Fibroblast of lung (primary cell): ENCODE data around the gene FIZ1. TPM values are rescaled to one million over a fixed set of nuclear protein-coding genes. Genes with fewer than 3 reads are reported as not detected.

Source experiments
- DNase-seq, 2 donors: peaks; one replicate each; pipeline versions ENCODE4 v3.0.0 to v3.0.0-alpha.2; 2010; ENCODE audit warnings: low read depth in 2 of 2
- H2AFZ ChIP-seq: 2 replicates; pipeline ENCODE4 v1.5.1; 2012; ENCODE audit warnings: low read length, control low read depth, inconsistent platforms
- H3K27ac ChIP-seq: 2 replicates; pipeline ENCODE4 v1.5.1; 2011; ENCODE audit warnings: low read length, control low read depth; ENCODE audit not compliant: insufficient read depth
- H3K27me3 ChIP-seq: 2 replicates; pipeline ENCODE4 v1.5.1; 2011; ENCODE audit warnings: mild to moderate bottlenecking, low read length; ENCODE audit not compliant: control insufficient read depth, insufficient read depth
- H3K36me3 ChIP-seq: 2 replicates; pipeline ENCODE4 v1.5.1; 2011; ENCODE audit warnings: low read length; ENCODE audit not compliant: control insufficient read depth, insufficient read depth
- H3K4me1 ChIP-seq: 2 replicates; pipeline ENCODE4 v1.5.1; 2011; ENCODE audit warnings: low read length; ENCODE audit not compliant: control insufficient read depth, insufficient read depth; ENCODE audit errors: extremely low read depth
- H3K4me2 ChIP-seq: 2 replicates; pipeline ENCODE4 v1.5.1; 2011; ENCODE audit warnings: low read length, control low read depth; ENCODE audit not compliant: insufficient read depth; ENCODE audit errors: extremely low read depth
- H3K4me3 ChIP-seq, 4 experiments: fragments of 200-600 bp in 1 of 4; sonication (generic) in 1 of 4; replicated peaks in 1 of 4; 2 replicates each; pipeline ENCODE4 v1.5.1; 2011 to 2016; ENCODE audit warnings: low read length in 4 of 4, low read depth in 3 of 4, mild to moderate bottlenecking in 3 of 4, control low read depth in 2 of 4, inconsistent platforms in 1 of 4, mixed read lengths in 1 of 4; ENCODE audit not compliant: insufficient read depth in 1 of 4; ENCODE audit errors: control extremely low read depth in 1 of 4
- H3K79me2 ChIP-seq: 2 replicates; pipeline ENCODE4 v1.5.1; 2012; ENCODE audit warnings: mild to moderate bottlenecking, low read length, inconsistent platforms; ENCODE audit not compliant: control insufficient read depth, insufficient read depth
- H3K9ac ChIP-seq: 2 replicates; pipeline ENCODE4 v1.5.1; 2011; ENCODE audit warnings: mild to moderate bottlenecking, low read length, control low read depth; ENCODE audit not compliant: insufficient read depth
- H3K9me3 ChIP-seq: 2 replicates; pipeline ENCODE4 v1.5.1; 2012; ENCODE audit warnings: low read depth, low read length; ENCODE audit not compliant: control insufficient read depth, insufficient read depth
- H4K20me1 ChIP-seq: 2 replicates; pipeline ENCODE4 v1.5.1; 2011; ENCODE audit warnings: low read length; ENCODE audit not compliant: control insufficient read depth, insufficient read depth; ENCODE audit errors: extremely low read depth
- CTCF ChIP-seq, 2 donors: IDR thresholded peaks in 1 of 2; conservative IDR thresholded peaks in 1 of 2; 1 replicate in 1 of 2; 2 replicates in 1 of 2; pipeline ENCODE4 v1.5.1; 2011 to 2012; ENCODE audit warnings: low read length in 2 of 2, control low read depth in 1 of 2, inconsistent platforms in 1 of 2, low read depth in 1 of 2, mild to moderate bottlenecking in 1 of 2
- EZH2 ChIP-seq: IDR thresholded peaks from 2 replicates; pipeline ENCODE4 v1.5.1; 2012; ENCODE audit warnings: low read length, control low read depth, mild to moderate bottlenecking; ENCODE audit errors: missing control alignments
- polyA plus RNA-seq, 2 donors: library from polyadenylated mRNA; depleted of rRNA in 1 of 2; stranded (reverse) in 1 of 2; unstranded in 1 of 2; fragments of >200 nt; gene quantifications; 2 replicates each; pipeline ENCODE4 v1.2.1, GENCODE V29; 2011 to 2012; ENCODE audit warnings: missing spikeins in 1 of 2
- total RNA-seq: library from RNA; depleted of rRNA; stranded (reverse); fragments of >200 nt; gene quantifications from 2 replicates; pipeline ENCODE4 v1.2.1, GENCODE V29; 2014

FIZ1 gene
- total and polyA plus RNA-seq, 2 donors (not counting 1 experiment from before 2014, with no cell fraction given) = 1.8 to 2.3 TPM

GRCh38 chr19:55606817-55607216 is 7.5 kb upstream of the FIZ1 start:
- Histone ChIP-seq H3K79me2 (peaks cover 31% of the 10 kb centered on the region), H3K4me1 (peaks cover 6% of the 10 kb centered on the region), H3K27me3 (no peaks in the 10 kb centered on the region), H3K9me3 (no peaks in the 10 kb centered on the region), H3K27ac (peak overlapping the region; percentile 93), H4K20me1 (no peaks in the 10 kb centered on the region), H2AFZ (no peak overlapping the region), H3K4me2 (peak overlapping the region; percentile 100), H3K36me3 (peaks cover 2% of the 10 kb centered on the region), H3K9ac (no peak overlapping the region), H3K4me3 (peak overlapping the region; percentile 90 to 95 (median 93))
- DNase-seq = no peak
- TF ChIP-seq CTCF (conservative IDR thresholded peaks at IDR 0.05 in 1 of 2, IDR thresholded peaks at IDR 0.05 in 1 of 2; ENCODE audit: low read depth in 1 of 2, low read length in 2 of 2) (no peak), EZH2 (no peak)

- TF ChIP-seq CTCF (conservative IDR thresholded peaks at IDR 0.05 in 1 of 2, IDR thresholded peaks at IDR 0.05 in 1 of 2; ENCODE audit: low read depth in 1 of 2, low read length in 2 of 2) (no peak), EZH2 (no peak)
- Histone ChIP-seq H3K27me3 (no peaks in the 10 kb centered on the region), H3K9ac (peak overlapping the region; percentile 89), H3K27ac (peak overlapping the region; percentile 93), H3K36me3 (peaks cover 2% of the 10 kb centered on the region), H2AFZ (no peak overlapping the region), H4K20me1 (no peaks in the 10 kb centered on the region), H3K9me3 (no peaks in the 10 kb centered on the region), H3K4me2 (peak overlapping the region; percentile 100), H3K4me3 (peak overlapping the region; percentile 90 to 95 (median 93)), H3K79me2 (peaks cover 31% of the 10 kb centered on the region), H3K4me1 (peaks cover 6% of the 10 kb centered on the region)
- DNase-seq = no peak
Measured at GRCh38 chr19:55606471-55606787, 7.1 kb upstream of the FIZ1 start.

GRCh38 chr19:55605637-55606470 is 6.5 kb upstream of the FIZ1 start, which contains the start of gene ZNF865:
Gene ZNF865 (plus strand): TSS chr19:55605647. CDS start chr19:55613619, 7,972 bp downstream.
- Histone ChIP-seq H3K27ac (peak within 1 kb of the TSS; percentile 93), H4K20me1 (no peaks in the 10 kb centered on the region), H3K27me3 (no peaks in the 10 kb centered on the region), H3K36me3 (peaks cover 2% of the 10 kb centered on the region), H2AFZ (peak within 1 kb of the TSS; percentile 12), H3K4me3 (peak within 1 kb of the TSS; percentile 90 to 95 (median 93)), H3K9ac (peak within 1 kb of the TSS; percentile 89), H3K79me2 (peaks cover 33% of the 10 kb centered on the region), H3K4me2 (peak within 1 kb of the TSS; percentile 100), H3K9me3 (no peaks in the 10 kb centered on the region), H3K4me1 (peaks cover 10% of the 10 kb centered on the region)
- DNase-seq = peak; percentile 84 to 87
- peak; percentile 75 to 88 for TF ChIP-seq CTCF (conservative IDR thresholded peaks at IDR 0.05 in 1 of 2, IDR thresholded peaks at IDR 0.05 in 1 of 2; ENCODE audit: low read depth in 1 of 2, low read length in 2 of 2)
- TF ChIP-seq EZH2 = no peak
